Dendritic cell treated with granulocyte-macrophage colony-stimulating factor and Interleukin-4, amounts not matched to agents 40 ng/mL and 50 ng/mL, for 4 days (primary cell): ENCODE results near the gene OR4A16.

Source experiments
- H3K27ac Mint-ChIP-seq: one replicate; pipeline ENCODE4 v1.8.0; 2022; ENCODE audit warnings: mild to moderate bottlenecking, mixed read lengths
- H3K27me3 Mint-ChIP-seq: one replicate; pipeline ENCODE4 v1.8.0; 2022; ENCODE audit warnings: mild to moderate bottlenecking, mixed read lengths
- H3K36me3 Mint-ChIP-seq: one replicate; pipeline ENCODE4 v1.8.0; 2022; ENCODE audit warnings: low read depth, mixed read lengths
- H3K4me1 Mint-ChIP-seq: one replicate; pipeline ENCODE4 v1.8.0; 2022; ENCODE audit warnings: low read depth, mixed read lengths
- H3K4me3 Mint-ChIP-seq: one replicate; pipeline ENCODE4 v1.8.0; 2022; ENCODE audit warnings: mild to moderate bottlenecking, moderate library complexity, mixed read lengths
- H3K9me3 Mint-ChIP-seq: one replicate; pipeline ENCODE4 v1.8.0; 2022; ENCODE audit warnings: mixed read lengths
- intact Hi-C: fragments of 100-400 bp; cut with micrococcal nuclease; formaldehyde crosslinking; loops from one replicate; pipeline ENCODE4 v1.15.0; 2022

The OR4A16 gene

GRCh38 chr11:55342901-55343300, at the start of gene OR4A16:
TSS of gene OR4A16 (plus strand) at chr11:55343201. CDS start at chr11:55343201, 0 bp downstream.
- no peak within 1 kb of the TSS for H3K27ac Mint-ChIP-seq
- H3K4me1 Mint-ChIP-seq: no peaks in the 10 kb centered on the region
- H3K9me3 Mint-ChIP-seq: peaks cover 44% of the 10 kb centered on the region
- no peaks in the 10 kb centered on the region for H3K27me3 Mint-ChIP-seq
- H3K4me3 Mint-ChIP-seq: no peak within 1 kb of the TSS
- no peaks in the 10 kb centered on the region for H3K36me3 Mint-ChIP-seq
- intact Hi-C loops: no loop called here

GRCh38 chr11:55324500-55324899, 18.5 kb upstream of the OR4A16 start:
- intact Hi-C loops: no loop called here
- Mint-ChIP-seq H3K4me3 (no peak overlapping the region), H3K9me3 (peaks cover 13% of the 10 kb centered on the region), H3K27ac (no peak overlapping the region), H3K27me3 (no peaks in the 10 kb centered on the region), H3K4me1 (no peaks in the 10 kb centered on the region), H3K36me3 (no peaks in the 10 kb centered on the region)

GRCh38 chr11:55345306-55345705, 2.3 kb downstream of the OR4A16 start:
- H3K27ac Mint-ChIP-seq: no peak overlapping the region
- peaks cover 60% of the 10 kb centered on the region for H3K9me3 Mint-ChIP-seq
- no peaks in the 10 kb centered on the region for H3K27me3 Mint-ChIP-seq
- intact Hi-C loops: no loop called here
- no peaks in the 10 kb centered on the region for H3K36me3 Mint-ChIP-seq
- no peaks in the 10 kb centered on the region for H3K4me1 Mint-ChIP-seq
- no peak overlapping the region for H3K4me3 Mint-ChIP-seq

- Mint-ChIP-seq H3K4me3 (no peak overlapping the region), H3K9me3 (peaks cover 54% of the 10 kb centered on the region), H3K4me1 (no peaks in the 10 kb centered on the region), H3K27ac (no peak overlapping the region), H3K27me3 (no peaks in the 10 kb centered on the region), H3K36me3 (no peaks in the 10 kb centered on the region)
- intact Hi-C loops: no loop called here
These were observed 6.0 kb downstream of the OR4A16 start for GRCh38 chr11:55349032-55349431.

GRCh38 chr11:55357560-55358184, 14.7 kb downstream of the OR4A16 start:
- intact Hi-C loops: no loop called here
- Mint-ChIP-seq H3K36me3 (no peaks in the 10 kb centered on the region), H3K4me1 (no peaks in the 10 kb centered on the region), H3K27me3 (no peaks in the 10 kb centered on the region), H3K9me3 (peaks cover 65% of the 10 kb centered on the region), H3K4me3 (no peak overlapping the region), H3K27ac (no peak overlapping the region)

GRCh38 chr11:55367674-55368073, 24.7 kb downstream of the OR4A16 start, which contains the start of gene OR4A15:
TSS of gene OR4A15 (plus strand) at chr11:55367974. CDS start at chr11:55367974, 0 bp downstream.
- Mint-ChIP-seq H3K4me1 (no peaks in the 10 kb centered on the region), H3K27ac (no peak within 1 kb of the TSS), H3K27me3 (no peaks in the 10 kb centered on the region), H3K9me3 (peaks cover 53% of the 10 kb centered on the region), H3K4me3 (no peak within 1 kb of the TSS), H3K36me3 (no peaks in the 10 kb centered on the region)
- intact Hi-C loops: no loop called here
